Suprapubic skin (tissue), 4 donors: ENCODE results near the gene CASP5.

ENCODE experiments used
- EP300 ChIP-seq: sonication (generic); formaldehyde crosslinking; IDR thresholded peaks from one replicate; pipeline ENCODE4 v1.6.1; 2017; ENCODE audit warnings: antibody characterized with exemption
- POLR2A ChIP-seq, 2 donors: fragments of 450-650 bp; IDR thresholded peaks; one replicate each; pipeline ENCODE4 v1.6.1; 2017; ENCODE audit warnings: antibody characterized with exemption in 2 of 2, mild to moderate bottlenecking in 2 of 2, moderate library complexity in 2 of 2
- POLR2AphosphoS5 ChIP-seq, 3 donors: sonication (generic); formaldehyde crosslinking; IDR thresholded peaks; one replicate each; pipeline ENCODE4 v1.6.1; 2017; ENCODE audit warnings: antibody characterized with exemption in 3 of 3

DNA sequence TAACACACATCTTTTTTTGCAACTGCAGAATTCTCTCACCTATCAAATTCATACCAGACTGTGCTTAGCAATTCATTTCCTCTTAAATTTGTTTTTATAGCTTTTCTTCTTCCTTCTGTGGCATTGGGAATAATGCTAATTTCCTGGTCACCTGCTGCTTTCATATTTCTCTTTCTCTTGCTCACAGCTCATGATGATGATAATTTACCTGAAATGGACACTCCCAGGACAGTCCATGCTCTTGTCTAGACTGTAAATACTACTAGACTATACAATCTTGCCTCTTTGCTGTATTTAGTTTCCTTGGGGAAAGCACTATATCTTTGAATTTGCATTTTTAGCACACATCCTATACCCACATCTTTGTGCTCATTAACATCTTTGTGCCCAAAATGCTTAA is 15.5 kb downstream of the CASP5 start:
- TF ChIP-seq EP300 (no peak), POLR2AphosphoS5 (IDR thresholded peaks at IDR 0.05) (no peak), POLR2A (IDR thresholded peaks at IDR 0.05) (no peak)
